Loucy (cell line): ENCODE results near the gene S100A6.
"Not testable (repeated sequence)": the region's sequence is repeated elsewhere in the genome, so short reads cannot be mapped to it uniquely, and the experiment has no call there.

Source experiments
- H2AFZ ChIP-seq: fragments of 200-600 bp; sonication (generic); 2 replicates; pipeline ENCODE4 v1.6.0; 2016; ENCODE audit warnings: antibody characterized with exemption, mild to moderate bottlenecking, low read length, moderate library complexity
- H3F3A ChIP-seq: fragments of 200-600 bp; 2 replicates; pipeline ENCODE4 v1.6.0; 2016; ENCODE audit warnings: antibody characterized with exemption, low read depth, mild to moderate bottlenecking
- H3K27me3 ChIP-seq: fragments of 200-600 bp; sonication (generic); 2 replicates; pipeline ENCODE4 v1.6.1; 2014; ENCODE audit warnings: low read length, mild to moderate bottlenecking; ENCODE audit not compliant: insufficient read depth, poor library complexity, severe bottlenecking
- H3K36me3 ChIP-seq: fragments of 200-600 bp; sonication (generic); 2 replicates; pipeline ENCODE4 v1.6.1; 2016; ENCODE audit warnings: low read length; ENCODE audit not compliant: insufficient read depth
- H3K4me1 ChIP-seq: fragments of 200-600 bp; sonication (generic); 2 replicates; pipeline ENCODE4 v1.5.1; 2014; ENCODE audit warnings: low read length, mild to moderate bottlenecking; ENCODE audit not compliant: insufficient read depth, poor library complexity, severe bottlenecking
- H3K4me2 ChIP-seq: fragments of 200-600 bp; sonication (generic); 2 replicates; pipeline ENCODE4 v1.6.0; 2014; ENCODE audit warnings: antibody characterized with exemption, low read length, low read depth, mild to moderate bottlenecking; ENCODE audit not compliant: poor library complexity, severe bottlenecking
- H3K4me3 ChIP-seq: fragments of 200-600 bp; sonication (generic); 2 replicates; pipeline ENCODE4 v1.5.1; 2014; ENCODE audit warnings: low read length, mild to moderate bottlenecking, mixed read lengths; ENCODE audit not compliant: poor library complexity, severe bottlenecking
- H3K79me2 ChIP-seq: fragments of 200-600 bp; sonication (generic); 2 replicates; pipeline ENCODE4 v1.6.1; 2014; ENCODE audit warnings: low read length; ENCODE audit not compliant: insufficient read depth
- H3K9ac ChIP-seq: fragments of 200-600 bp; sonication (generic); 2 replicates; pipeline ENCODE4 v1.6.0; 2014; ENCODE audit warnings: mild to moderate bottlenecking, low read depth, low read length, moderate library complexity; ENCODE audit not compliant: poor library complexity, severe bottlenecking
- H3K9me2 ChIP-seq: fragments of 200-600 bp; sonication (generic); replicated peaks from 2 replicates; pipeline ENCODE4 v1.6.1; 2016; ENCODE audit warnings: low read depth, low read length, mixed read lengths
- H3K9me3 ChIP-seq: fragments of 200-600 bp; sonication (generic); 2 replicates; pipeline ENCODE4 v1.6.1; 2014; ENCODE audit warnings: mild to moderate bottlenecking, antibody characterized with exemption, low read length, low read depth; ENCODE audit not compliant: insufficient read depth
- H4K20me1 ChIP-seq: fragments of 200-600 bp; sonication (generic); 2 replicates; pipeline ENCODE4 v1.6.0; 2014; ENCODE audit warnings: antibody characterized with exemption, low read length, mild to moderate bottlenecking; ENCODE audit not compliant: insufficient read depth, poor library complexity, severe bottlenecking
- EZH2phosphoT487 ChIP-seq: fragments of 200-600 bp; IDR thresholded peaks from 2 replicates; pipeline ENCODE4 v1.6.1; 2018; ENCODE audit warnings: antibody characterized with exemption, mild to moderate bottlenecking, moderate library complexity, borderline replicate concordance
- TF ChIP-seq, protein P1 (sequence below): fragments of 200-600 bp; sonication (generic); conservative IDR thresholded peaks from 2 replicates; pipeline ENCODE4 v1.5.1; 2014; ENCODE audit warnings: mild to moderate bottlenecking, antibody characterized with exemption, low read length

S100A6 gene

DNA sequence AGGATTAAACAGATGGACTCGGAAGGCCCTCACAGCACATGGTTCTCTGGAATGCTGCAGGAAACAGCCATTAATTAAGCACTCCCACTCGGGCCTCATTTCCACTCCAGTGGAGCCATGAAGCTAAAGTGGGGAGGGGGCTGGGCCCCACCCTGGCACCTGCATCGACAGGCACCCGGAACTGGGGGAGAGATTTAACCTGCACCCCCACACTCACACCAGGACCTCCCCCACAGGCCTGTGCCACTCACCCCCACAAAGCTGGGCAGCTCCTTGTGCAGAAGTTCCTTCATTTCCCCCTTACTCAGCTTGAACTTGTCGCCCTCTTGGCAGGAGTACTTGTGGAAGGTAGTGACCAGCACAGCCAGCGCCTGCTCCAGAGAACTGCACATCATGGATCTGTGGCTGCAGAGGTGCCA, 27.7 kb upstream of the S100A6 start:
- Histone ChIP-seq H3K4me3 (no peak overlapping the region), H3K36me3 (no peaks in the 10 kb centered on the region), H2AFZ (no peak overlapping the region), H3K9ac (no peak overlapping the region), H3K79me2 (no peaks in the 10 kb centered on the region), H3K9me2 (no peaks in the 10 kb centered on the region), H4K20me1 (no peaks in the 10 kb centered on the region), H3K27me3 (no peaks in the 10 kb centered on the region), H3K9me3 (no peaks in the 10 kb centered on the region), H3K4me1 (peaks cover 28% of the 10 kb centered on the region), H3F3A (no peaks in the 10 kb centered on the region), H3K4me2 (no peak overlapping the region)
- no peak for TF ChIP-seq EZH2phosphoT487
- TF ChIP-seq, protein P1, sequence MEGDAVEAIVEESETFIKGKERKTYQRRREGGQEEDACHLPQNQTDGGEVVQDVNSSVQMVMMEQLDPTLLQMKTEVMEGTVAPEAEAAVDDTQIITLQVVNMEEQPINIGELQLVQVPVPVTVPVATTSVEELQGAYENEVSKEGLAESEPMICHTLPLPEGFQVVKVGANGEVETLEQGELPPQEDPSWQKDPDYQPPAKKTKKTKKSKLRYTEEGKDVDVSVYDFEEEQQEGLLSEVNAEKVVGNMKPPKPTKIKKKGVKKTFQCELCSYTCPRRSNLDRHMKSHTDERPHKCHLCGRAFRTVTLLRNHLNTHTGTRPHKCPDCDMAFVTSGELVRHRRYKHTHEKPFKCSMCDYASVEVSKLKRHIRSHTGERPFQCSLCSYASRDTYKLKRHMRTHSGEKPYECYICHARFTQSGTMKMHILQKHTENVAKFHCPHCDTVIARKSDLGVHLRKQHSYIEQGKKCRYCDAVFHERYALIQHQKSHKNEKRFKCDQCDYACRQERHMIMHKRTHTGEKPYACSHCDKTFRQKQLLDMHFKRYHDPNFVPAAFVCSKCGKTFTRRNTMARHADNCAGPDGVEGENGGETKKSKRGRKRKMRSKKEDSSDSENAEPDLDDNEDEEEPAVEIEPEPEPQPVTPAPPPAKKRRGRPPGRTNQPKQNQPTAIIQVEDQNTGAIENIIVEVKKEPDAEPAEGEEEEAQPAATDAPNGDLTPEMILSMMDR: no peak

- not testable (repeated sequence) for H3K4me3 ChIP-seq, H2AFZ ChIP-seq, H3K4me2 ChIP-seq, H3K9ac ChIP-seq, H3K36me3 ChIP-seq, H4K20me1 ChIP-seq, H3K79me2 ChIP-seq, H3F3A ChIP-seq, H3K9me3 ChIP-seq, H3K27me3 ChIP-seq, H3K9me2 ChIP-seq
- peaks cover 16% of the 10 kb centered on the region for H3K4me1 ChIP-seq
Measured at GRCh38 chr1:153562021-153562420, 26.2 kb upstream of the S100A6 start.

GRCh38 chr1:153561466-153561985, 25.7 kb upstream of the S100A6 start:
- Histone ChIP-seq H3K9me2 (no peaks in the 10 kb centered on the region), H3K9ac (no peak overlapping the region), H3K4me2 (no peak overlapping the region), H3K79me2 (no peaks in the 10 kb centered on the region), H3K9me3 (no peaks in the 10 kb centered on the region), H3K36me3 (no peaks in the 10 kb centered on the region), H2AFZ (no peak overlapping the region), H4K20me1 (no peaks in the 10 kb centered on the region), H3F3A (no peaks in the 10 kb centered on the region), H3K27me3 (no peaks in the 10 kb centered on the region), H3K4me1 (peaks cover 11% of the 10 kb centered on the region), H3K4me3 (no peak overlapping the region)
- TF ChIP-seq EZH2phosphoT487: no peak
- TF ChIP-seq, protein P1: no peak

DNA sequence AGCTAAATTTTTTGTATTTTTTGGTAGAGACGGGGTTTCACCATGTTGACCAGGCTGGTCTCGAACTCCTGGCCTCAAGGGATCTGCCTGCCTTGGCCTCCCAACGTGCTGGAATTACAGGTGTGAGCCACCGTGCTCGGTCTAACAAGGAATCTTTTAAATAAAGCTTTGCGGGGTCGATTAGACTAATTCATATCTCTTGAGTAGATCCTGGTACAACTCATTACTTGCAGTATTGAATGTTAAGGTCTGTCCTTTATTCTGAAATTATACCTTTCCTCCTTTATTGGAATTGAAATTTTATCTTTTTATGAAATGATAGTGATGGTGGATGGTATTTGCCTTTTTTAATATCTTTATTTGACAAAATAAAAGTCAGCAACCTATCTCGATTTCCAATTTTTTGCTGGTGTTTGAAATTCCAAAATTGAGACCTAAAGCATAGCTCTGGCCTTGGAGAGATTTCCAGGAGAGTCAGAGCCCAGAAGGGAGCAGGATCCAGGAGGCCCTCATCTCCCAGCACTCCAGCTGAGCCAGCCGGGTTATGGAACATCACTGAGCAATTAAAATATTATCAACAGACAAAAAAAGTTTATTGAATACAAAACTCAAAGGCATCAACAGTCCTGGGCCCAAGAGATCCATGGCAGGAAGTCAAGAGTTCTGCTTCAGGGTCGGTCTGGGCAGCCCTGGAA, 25.1 kb upstream of the S100A6 start:
- H3K9me2 ChIP-seq: no peaks in the 10 kb centered on the region

More for the DNA sequence above, 25.1 kb upstream of the S100A6 start:
- Histone ChIP-seq H3K79me2 (no peaks in the 10 kb centered on the region), H3K27me3 (no peaks in the 10 kb centered on the region), H3K9ac (no peak overlapping the region), H3K4me1 (peaks cover 8% of the 10 kb centered on the region), H4K20me1 (no peaks in the 10 kb centered on the region), H3K9me3 (no peaks in the 10 kb centered on the region), H3F3A (no peaks in the 10 kb centered on the region), H3K36me3 (no peaks in the 10 kb centered on the region), H3K4me2 (no peak overlapping the region), H2AFZ (no peak overlapping the region), H3K4me3 (no peak overlapping the region)
- TF ChIP-seq, protein P1: no peak
- TF ChIP-seq EZH2phosphoT487: no peak
